GM08714 (cell line): ENCODE measurements around the gene ELN.

Experiments
- H3K4me3 ChIP-seq: fragments of 200-500 bp; sonication (Bioruptor generic); 2 replicates; pipeline ENCODE4 v1.5.1; 2014; ENCODE audit warnings: mild to moderate bottlenecking, low read length, inconsistent platforms
- ZNF274 ChIP-seq: IDR thresholded peaks from 2 replicates; pipeline ENCODE4 v1.6.1; 2012; ENCODE audit warnings: mild to moderate bottlenecking, low read depth, low read length

The ELN gene

GRCh38 chr7:74115326-74115725 lies 87.4 kb downstream of the ELN start:
- no peak overlapping the region for H3K4me3 ChIP-seq
- no peak for TF ChIP-seq ZNF274

DNA sequence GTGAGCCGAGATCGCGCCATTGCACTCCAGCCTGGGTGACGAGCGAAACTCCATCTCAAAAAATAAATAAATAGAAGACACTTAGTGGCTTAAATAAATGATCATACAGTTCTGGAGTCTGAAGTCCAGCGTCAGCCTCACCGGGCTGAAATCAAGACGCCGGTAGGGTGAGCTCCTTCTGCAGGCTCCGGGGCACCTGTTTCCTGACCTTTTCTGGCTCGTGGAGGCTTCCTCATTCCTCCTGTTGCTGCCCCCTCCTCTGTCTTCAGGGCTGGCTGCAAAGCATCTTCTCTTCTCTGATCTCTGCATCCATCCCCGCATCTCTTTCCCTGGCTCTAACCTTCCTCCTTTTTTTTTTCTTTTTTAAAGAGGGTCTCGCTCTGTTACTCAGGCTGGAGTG lies 88.4 kb downstream of the ELN start:
- H3K4me3 ChIP-seq = no peak overlapping the region
- TF ChIP-seq ZNF274 = no peak
